ENCODE results near the gene CCL14. TPM values are rescaled to one million over a fixed set of nuclear protein-coding genes. Genes with fewer than 3 reads are reported as not detected.
"Not testable (repeated sequence)": the region's sequence is repeated elsewhere in the genome, so short reads cannot be mapped to it uniquely, and the experiment has no call there.

CCL14 gene
- total RNA-seq, 1 experiment from 2014 or later, result not detected

DNA sequence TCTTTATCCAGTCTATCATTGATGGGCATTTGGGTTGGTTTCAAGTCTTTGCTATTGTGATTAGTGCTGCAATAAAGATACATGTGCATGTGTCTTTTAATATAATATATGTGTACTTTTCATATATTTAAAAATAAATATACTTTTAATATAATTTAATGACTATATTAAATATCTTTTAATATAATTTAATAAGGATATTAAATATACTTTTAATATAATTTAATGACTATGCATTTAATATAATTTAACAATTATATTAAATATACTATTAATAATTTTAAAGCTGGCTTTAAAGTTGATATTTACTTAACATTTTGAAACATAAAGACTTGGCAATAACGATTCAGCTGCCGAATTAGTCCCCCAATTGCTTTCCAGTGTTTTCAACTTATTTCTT lies 30.0 kb upstream of the CCL14 start:
- Mint-ChIP-seq H3K27me3 (ENCODE audit: low read depth) (peaks cover 32% of the 10 kb centered on the region), H3K27ac (no peak overlapping the region), H3K9me3 (peaks cover 20 to 24% of the 10 kb centered on the region in 2 experiments; a peak in 4 of 5 replicates), H3K4me1 (no peaks in the 10 kb centered on the region), H3K36me3 (ENCODE audit: insufficient read depth in 1 of 3, low read depth in 3 of 3) (peaks cover 0 to 2% (median 0%) of the 10 kb centered on the region in 3 experiments; a peak in 1 of 7 replicates), H3K4me3 (no peak overlapping the region)
- Histone ChIP-seq H2AK5ac (ENCODE audit: insufficient read length, low read length) (no peak overlapping the region), H3K79me2 (ENCODE audit: insufficient read depth, low read length) (no peaks in the 10 kb centered on the region), H2AFZ (ENCODE audit: low read length) (no peak overlapping the region), H3K9ac (ENCODE audit: extremely low read depth, insufficient read length, low read length) (no peak overlapping the region), H2BK15ac (ENCODE audit: low read depth, low read length) (no peak overlapping the region), H3K79me1 (ENCODE audit: insufficient read depth, low read depth, low read length, poor library complexity, severe bottlenecking) (no peaks in the 10 kb centered on the region), H3K56ac (ENCODE audit: insufficient read length, low read depth, low read length) (no peak overlapping the region), H3K14ac (ENCODE audit: insufficient read depth, low read length) (no peak overlapping the region), H3K4me1 (ENCODE audit: insufficient read depth, low read length) (no peaks in the 10 kb centered on the region), H3K23ac (ENCODE audit: insufficient read length, low read depth, low read length) (no peak overlapping the region), H3K9me3 (ENCODE audit: control insufficient read depth, low read depth, low read length) (no peaks in the 10 kb centered on the region), H2BK20ac (ENCODE audit: low read depth, low read length, poor library complexity, severe bottlenecking) (no peak overlapping the region), H4K5ac (ENCODE audit: insufficient read length, low read depth, low read length) (no peak overlapping the region), H3K18ac (ENCODE audit: insufficient read length, low read depth, low read length) (no peak overlapping the region), H2BK120ac (ENCODE audit: low read depth, low read length, poor library complexity, severe bottlenecking) (no peak overlapping the region), H2BK12ac (ENCODE audit: insufficient read length, low read depth, low read length) (no peak overlapping the region), H3K27ac (ENCODE audit: insufficient read length, low read depth, low read length) (no peak overlapping the region), H4K8ac (replicated peaks; ENCODE audit: insufficient read length, low read depth, low read length) (no peak overlapping the region), H2BK5ac (ENCODE audit: insufficient read length, low read length) (no peak overlapping the region), H3K23me2 (ENCODE audit: insufficient read length, low read depth, low read length, poor library complexity, severe bottlenecking) (no peaks in the 10 kb centered on the region), H3T11ph (ENCODE audit: low read length) (no peak overlapping the region), H4K91ac (ENCODE audit: insufficient read length, low read depth, low read length) (no peak overlapping the region), H4K20me1 (ENCODE audit: control insufficient read depth, insufficient read depth, insufficient read length) (no peaks in the 10 kb centered on the region), H3K27me3 (ENCODE audit: insufficient read depth, low read length) (no peaks in the 10 kb centered on the region), H3K4ac (ENCODE audit: low read depth, low read length) (no peak overlapping the region), H3K4me2 (ENCODE audit: insufficient read depth, insufficient read length, low read length) (no peak overlapping the region)
- no peak for DNase-seq
- TF ChIP-seq, protein P1, sequence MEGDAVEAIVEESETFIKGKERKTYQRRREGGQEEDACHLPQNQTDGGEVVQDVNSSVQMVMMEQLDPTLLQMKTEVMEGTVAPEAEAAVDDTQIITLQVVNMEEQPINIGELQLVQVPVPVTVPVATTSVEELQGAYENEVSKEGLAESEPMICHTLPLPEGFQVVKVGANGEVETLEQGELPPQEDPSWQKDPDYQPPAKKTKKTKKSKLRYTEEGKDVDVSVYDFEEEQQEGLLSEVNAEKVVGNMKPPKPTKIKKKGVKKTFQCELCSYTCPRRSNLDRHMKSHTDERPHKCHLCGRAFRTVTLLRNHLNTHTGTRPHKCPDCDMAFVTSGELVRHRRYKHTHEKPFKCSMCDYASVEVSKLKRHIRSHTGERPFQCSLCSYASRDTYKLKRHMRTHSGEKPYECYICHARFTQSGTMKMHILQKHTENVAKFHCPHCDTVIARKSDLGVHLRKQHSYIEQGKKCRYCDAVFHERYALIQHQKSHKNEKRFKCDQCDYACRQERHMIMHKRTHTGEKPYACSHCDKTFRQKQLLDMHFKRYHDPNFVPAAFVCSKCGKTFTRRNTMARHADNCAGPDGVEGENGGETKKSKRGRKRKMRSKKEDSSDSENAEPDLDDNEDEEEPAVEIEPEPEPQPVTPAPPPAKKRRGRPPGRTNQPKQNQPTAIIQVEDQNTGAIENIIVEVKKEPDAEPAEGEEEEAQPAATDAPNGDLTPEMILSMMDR (conservative IDR thresholded peaks at IDR 0.05), result no peak
- WGBS (ENCODE audit: extremely low coverage, insufficient read length, low lambda C conversion rate), result no CpG with 5 or more reads among the region's 2 CpGs

DNA sequence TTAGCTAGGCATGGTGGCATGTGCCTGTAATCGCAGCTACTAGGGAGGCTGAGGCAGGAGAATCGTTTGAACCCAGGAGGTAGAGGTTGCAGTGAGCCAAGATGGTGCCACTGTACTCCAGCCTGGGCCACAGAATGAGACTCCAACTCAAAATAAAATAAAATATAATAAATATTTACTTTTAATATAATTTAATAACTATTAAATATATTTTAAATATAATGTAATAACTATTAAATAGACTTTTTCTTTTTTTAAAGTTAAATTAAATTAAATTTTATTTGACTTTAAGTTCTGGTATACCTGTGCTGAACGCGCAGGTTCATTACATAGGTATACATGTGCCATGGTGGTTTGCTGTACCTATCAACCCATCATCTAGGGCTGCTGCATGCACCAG lies 29.4 kb upstream of the CCL14 start:
- H4K20me1 ChIP-seq (ENCODE audit: control insufficient read depth, insufficient read depth, insufficient read length); H2BK5ac ChIP-seq (ENCODE audit: insufficient read length, low read length): not testable (repeated sequence)

More for the DNA sequence above, 29.4 kb upstream of the CCL14 start:
- not testable (repeated sequence) for H3K4ac ChIP-seq (ENCODE audit: low read depth, low read length); H4K5ac ChIP-seq (ENCODE audit: insufficient read length, low read depth, low read length); H3K9ac ChIP-seq (ENCODE audit: extremely low read depth, insufficient read length, low read length); H3K18ac ChIP-seq (ENCODE audit: insufficient read length, low read depth, low read length); H2AFZ ChIP-seq (ENCODE audit: low read length); H3K27ac Mint-ChIP-seq; H2AK5ac ChIP-seq (ENCODE audit: insufficient read length, low read length); H2BK15ac ChIP-seq (ENCODE audit: low read depth, low read length); H2BK12ac ChIP-seq (ENCODE audit: insufficient read length, low read depth, low read length); H4K91ac ChIP-seq (ENCODE audit: insufficient read length, low read depth, low read length); H3K23ac ChIP-seq (ENCODE audit: insufficient read length, low read depth, low read length); H3T11ph ChIP-seq (ENCODE audit: low read length); DNase-seq; H3K9me3 ChIP-seq (ENCODE audit: control insufficient read depth, low read depth, low read length); H3K36me3 Mint-ChIP-seq (ENCODE audit: insufficient read depth in 1 of 3, low read depth in 3 of 3); H3K56ac ChIP-seq (ENCODE audit: insufficient read length, low read depth, low read length); H3K27ac ChIP-seq (ENCODE audit: insufficient read length, low read depth, low read length); H3K79me2 ChIP-seq (ENCODE audit: insufficient read depth, low read length); H3K79me1 ChIP-seq (ENCODE audit: insufficient read depth, low read depth, low read length, poor library complexity, severe bottlenecking); H4K8ac ChIP-seq (replicated peaks; ENCODE audit: insufficient read length, low read depth, low read length); H3K27me3 ChIP-seq (ENCODE audit: insufficient read depth, low read length); H3K4me1 Mint-ChIP-seq; H3K4me1 ChIP-seq (ENCODE audit: insufficient read depth, low read length); H3K23me2 ChIP-seq (ENCODE audit: insufficient read length, low read depth, low read length, poor library complexity, severe bottlenecking); H3K4me2 ChIP-seq (ENCODE audit: insufficient read depth, insufficient read length, low read length); H2BK20ac ChIP-seq (ENCODE audit: low read depth, low read length, poor library complexity, severe bottlenecking); H3K4me3 Mint-ChIP-seq; H3K14ac ChIP-seq (ENCODE audit: insufficient read depth, low read length); H2BK120ac ChIP-seq (ENCODE audit: low read depth, low read length, poor library complexity, severe bottlenecking)
- peaks cover 26 to 28% of the 10 kb centered on the region in 2 experiments; a peak in 4 of 5 replicates for H3K9me3 Mint-ChIP-seq
- WGBS (ENCODE audit: extremely low coverage, insufficient read length, low lambda C conversion rate), result no CpG with 5 or more reads among the region's 4 CpGs
- H3K27me3 Mint-ChIP-seq (ENCODE audit: low read depth), result peaks cover 28% of the 10 kb centered on the region

All from H9 (cell line).